Activated B cell treated with CpG ODN at 0.5 μM for 24 hours (primary cell): ENCODE data around the gene KCNJ9. TPM values are rescaled to one million over a fixed set of nuclear protein-coding genes. Genes with fewer than 3 reads are reported as not detected.

Source experiments
- ATAC-seq: fragments of 200-7000 bp; cut with Tn5 transposase; one replicate; pipeline ENCODE4 v1.10.0; 2021; ENCODE audit warnings: low read depth, mild to moderate bottlenecking, moderate library complexity
- CTCF ChIA-PET: fragments of 350-600 bp; sonication (Branson Sonifier 250); formaldehyde crosslinking; loops from one replicate; lab custom pipeline; 2021; ENCODE audit warnings: antibody characterized with exemption; lab: Charles Lee
- POLR2A ChIA-PET: fragments of 350-600 bp; sonication (Branson Sonifier 250); formaldehyde crosslinking; loops from one replicate; lab custom pipeline; 2021; ENCODE audit warnings: antibody characterized with exemption; lab: Charles Lee
- DNase-seq: peaks from one replicate; pipeline ENCODE4 v3.0.0; 2022
- H3K27ac Mint-ChIP-seq: one replicate; pipeline ENCODE4 v1.8.0; 2020; ENCODE audit warnings: mixed read lengths
- H3K27me3 Mint-ChIP-seq: one replicate; pipeline ENCODE4 v1.8.0; 2021; ENCODE audit warnings: mixed read lengths
- H3K36me3 Mint-ChIP-seq: one replicate; pipeline ENCODE4 v1.8.0; 2021; ENCODE audit warnings: low read depth, mixed read lengths
- H3K4me1 Mint-ChIP-seq: one replicate; pipeline ENCODE4 v1.8.0; 2021; ENCODE audit warnings: mixed read lengths
- H3K4me3 Mint-ChIP-seq: one replicate; pipeline ENCODE4 v1.8.0; 2020; ENCODE audit warnings: mild to moderate bottlenecking, mixed read lengths
- H3K9me3 Mint-ChIP-seq: one replicate; pipeline ENCODE4 v1.8.0; 2020; ENCODE audit warnings: mixed read lengths
- CTCF ChIP-seq: fragments of 200-600 bp; IDR thresholded peaks from one replicate; pipeline ENCODE4 v1.8.0; 2022; ENCODE audit warnings: antibody characterized with exemption, mild to moderate bottlenecking
- intact Hi-C: fragments of 100-400 bp; cut with micrococcal nuclease; formaldehyde crosslinking; loops from one replicate; pipeline ENCODE4 v1.15.1; 2024
- total RNA-seq: library from RNA; stranded (reverse); gene quantifications from 2 replicates; pipeline ENCODE4 v1.2.3, GENCODE V29; 2022

KCNJ9 gene
- not detected in 2 replicates for total RNA-seq

- H3K4me3 Mint-ChIP-seq = no peak within 1 kb of the TSS
- peaks cover 16% of the 10 kb centered on the region for H3K4me1 Mint-ChIP-seq
- ChIA-PET CTCF (interaction anchor here (0.7 to 7.6 kb wide), 6 partner anchors 9 to 246 kb away, joined by 3 to 81 read pairs (median 4); no protein-coding TSS in a partner anchor), POLR2A (interaction anchor here (1.0 kb wide), 1 partner anchor 34 kb away, joined by 3 read pairs; no protein-coding TSS in a partner anchor)
- intact Hi-C loops = no loop called here
- peaks cover 8% of the 10 kb centered on the region for H3K36me3 Mint-ChIP-seq
- no peak for TF ChIP-seq CTCF
- H3K27ac Mint-ChIP-seq = no peak within 1 kb of the TSS
- DNase-seq (no peak), ATAC-seq (no peak)
- H3K27me3 Mint-ChIP-seq = peaks cover 44% of the 10 kb centered on the region
- no peaks in the 10 kb centered on the region for H3K9me3 Mint-ChIP-seq
Observed at GRCh38 chr1:160081261-160081936, at the start of gene KCNJ9. TSS of gene KCNJ9 (plus strand) at chr1:160081538. CDS start at chr1:160084031, 2,493 bp downstream.

- peaks cover 6% of the 10 kb centered on the region for H3K36me3 Mint-ChIP-seq
- no peak for TF ChIP-seq CTCF
- peak overlapping the region; percentile 97 for H3K4me3 Mint-ChIP-seq
- H3K9me3 Mint-ChIP-seq = no peaks in the 10 kb centered on the region
- H3K27ac Mint-ChIP-seq = peak overlapping the region; percentile 82
- intact Hi-C loops = no loop called here
- ATAC-seq (peak; percentile 14), DNase-seq (no peak)
- ChIA-PET POLR2A (interaction anchor here (0.7 to 1.5 kb wide), 2 partner anchors 14 to 67 kb away, joined by 3 read pairs; partner anchors contain the start of gene IGSF8), CTCF (interaction anchor here (0.8 to 4.6 kb wide), 3 partner anchors 14 to 46 kb away, joined by 6 to 22 read pairs (median 13); no protein-coding TSS in a partner anchor)
- peaks cover 26% of the 10 kb centered on the region for H3K4me1 Mint-ChIP-seq
- H3K27me3 Mint-ChIP-seq = no peaks in the 10 kb centered on the region
Observed at GRCh38 chr1:160032165-160032820, 49.0 kb upstream of the KCNJ9 start.

- intact Hi-C loops = no loop called here
- POLR2A ChIA-PET = no interaction called here
Observed at GRCh38 chr1:160040476-160040875, 40.9 kb upstream of the KCNJ9 start.

GRCh38 chr1:160043543-160043942 lies 37.8 kb upstream of the KCNJ9 start:
- Mint-ChIP-seq H3K27ac (no peak overlapping the region), H3K27me3 (peaks cover 16% of the 10 kb centered on the region), H3K9me3 (no peaks in the 10 kb centered on the region), H3K4me1 (peaks cover 12% of the 10 kb centered on the region), H3K36me3 (no peaks in the 10 kb centered on the region), H3K4me3 (no peak overlapping the region)
- no peak for TF ChIP-seq CTCF
- intact Hi-C loops = no loop called here
- ATAC-seq (no peak), DNase-seq (no peak)
- CTCF ChIA-PET = no interaction called here
- POLR2A ChIA-PET = no interaction called here

More at GRCh38 chr1:160040476-160040875, 40.9 kb upstream of the KCNJ9 start:
- no peak overlapping the region for H3K4me3 Mint-ChIP-seq
- ATAC-seq = no peak
- H3K27me3 Mint-ChIP-seq = peaks cover 8% of the 10 kb centered on the region
- H3K9me3 Mint-ChIP-seq = no peaks in the 10 kb centered on the region
- CTCF ChIA-PET = interaction anchor here (1.6 kb wide), 1 partner anchor 33 kb away, joined by 5 read pairs; no protein-coding TSS in a partner anchor
- no peaks in the 10 kb centered on the region for H3K36me3 Mint-ChIP-seq
- no peak for TF ChIP-seq CTCF
- H3K4me1 Mint-ChIP-seq = no peaks in the 10 kb centered on the region
- no peak overlapping the region for H3K27ac Mint-ChIP-seq
- DNase-seq = no peak

GRCh38 chr1:160045653-160046052 lies 35.7 kb upstream of the KCNJ9 start:
- intact Hi-C loops = loop anchor here (1.0 to 2.0 kb wide), 2 partner anchors 39 to 207 kb away; no protein-coding TSS in a partner anchor
- no peak for TF ChIP-seq CTCF
- no peak overlapping the region for H3K4me3 Mint-ChIP-seq
- ChIA-PET POLR2A (interaction anchor here (1.2 kb wide), 1 partner anchor 13 kb away, joined by 3 read pairs; the partner anchor contains the start of gene PIGM), CTCF (interaction anchor here (0.9 to 5.0 kb wide), 14 partner anchors 8 to 331 kb away, joined by 3 to 81 read pairs (median 6); partner anchors contain the start of genes KCNJ10, KCNJ9 and PIGM)
- no peak for DNase-seq
- no peak for ATAC-seq
- H3K9me3 Mint-ChIP-seq = no peaks in the 10 kb centered on the region
- peaks cover 21% of the 10 kb centered on the region for H3K27me3 Mint-ChIP-seq
- no peaks in the 10 kb centered on the region for H3K36me3 Mint-ChIP-seq
- peaks cover 12% of the 10 kb centered on the region for H3K4me1 Mint-ChIP-seq
- H3K27ac Mint-ChIP-seq = no peak overlapping the region
